Nephron progenitor cell (in vitro differentiated cells): ENCODE measurements around the gene ADAMTSL3.

Experiments used
- DNase-seq: peaks from one replicate; pipeline ENCODE4 v3.0.0; 2021
- H3K27ac Mint-ChIP-seq: 2 replicates; pipeline ENCODE4 v1.8.0; 2021; ENCODE audit warnings: mild to moderate bottlenecking, moderate library complexity, mixed read lengths
- H3K27me3 Mint-ChIP-seq: 2 replicates; pipeline ENCODE4 v1.8.0; 2021; ENCODE audit warnings: mild to moderate bottlenecking, low read depth, mixed read lengths; ENCODE audit not compliant: poor library complexity
- H3K36me3 Mint-ChIP-seq: 2 replicates; pipeline ENCODE4 v1.8.0; 2021; ENCODE audit warnings: low read depth, mixed read lengths
- H3K4me1 Mint-ChIP-seq: 2 replicates; pipeline ENCODE4 v1.8.0; 2021; ENCODE audit warnings: mixed read lengths
- H3K4me3 Mint-ChIP-seq: 2 replicates; pipeline ENCODE4 v1.8.0; 2021; ENCODE audit warnings: mild to moderate bottlenecking, moderate library complexity, mixed read lengths
- H3K9me3 Mint-ChIP-seq: 2 replicates; pipeline ENCODE4 v1.8.0; 2021; ENCODE audit warnings: mild to moderate bottlenecking, moderate library complexity, mixed read lengths
- TF ChIP-seq, protein P1 (sequence below): fragments of 200-600 bp; sonication (generic); IDR thresholded peaks from 2 replicates; pipeline ENCODE4 v1.5.0; 2021; ENCODE audit warnings: antibody characterized with exemption

Gene ADAMTSL3

DNA sequence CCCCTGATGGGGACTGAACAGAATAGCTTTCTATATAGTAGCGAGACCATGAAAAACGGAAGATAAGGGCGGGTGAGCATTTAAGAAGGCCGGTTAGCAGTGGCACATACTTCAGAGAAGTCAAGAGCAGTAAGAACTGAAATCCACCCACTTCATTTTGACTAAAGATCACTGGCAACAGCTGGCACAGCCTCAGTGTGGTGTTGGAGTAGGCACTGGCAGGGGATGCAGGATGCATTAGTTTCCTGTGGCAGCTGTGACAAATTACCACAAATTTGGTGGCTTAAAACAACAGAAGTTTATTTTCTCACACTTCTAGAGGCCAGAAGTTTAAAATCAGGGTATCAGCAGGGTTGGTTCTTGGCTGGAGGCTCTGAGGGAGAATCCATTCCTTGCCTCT lies 176.5 kb downstream of the ADAMTSL3 start:
- no peak for DNase-seq
- peaks cover 18% of the 10 kb centered on the region for H3K9me3 Mint-ChIP-seq
- H3K36me3 Mint-ChIP-seq: no peaks in the 10 kb centered on the region

DNA sequence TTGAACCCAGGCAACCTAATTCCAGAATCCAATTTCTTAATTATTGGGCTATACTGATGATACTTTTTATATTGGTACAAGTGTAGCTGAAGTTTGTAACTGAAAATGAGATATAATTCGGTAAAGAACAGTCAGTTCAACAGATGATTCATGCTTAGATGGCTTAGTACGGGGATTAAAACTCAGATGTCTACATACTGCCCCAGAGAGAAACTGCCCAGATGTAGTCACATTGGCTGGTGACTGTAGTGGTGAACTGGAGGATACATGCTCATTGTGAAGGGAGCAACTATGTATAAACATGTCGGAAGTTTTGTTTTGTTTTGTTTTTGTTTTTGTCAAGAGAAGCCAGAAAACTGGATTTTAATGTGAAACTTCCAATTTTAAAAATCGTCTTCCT lies 179.6 kb downstream of the ADAMTSL3 start:
- H3K36me3 Mint-ChIP-seq: no peaks in the 10 kb centered on the region
- H3K9me3 Mint-ChIP-seq: no peaks in the 10 kb centered on the region
- TF ChIP-seq, protein P1, sequence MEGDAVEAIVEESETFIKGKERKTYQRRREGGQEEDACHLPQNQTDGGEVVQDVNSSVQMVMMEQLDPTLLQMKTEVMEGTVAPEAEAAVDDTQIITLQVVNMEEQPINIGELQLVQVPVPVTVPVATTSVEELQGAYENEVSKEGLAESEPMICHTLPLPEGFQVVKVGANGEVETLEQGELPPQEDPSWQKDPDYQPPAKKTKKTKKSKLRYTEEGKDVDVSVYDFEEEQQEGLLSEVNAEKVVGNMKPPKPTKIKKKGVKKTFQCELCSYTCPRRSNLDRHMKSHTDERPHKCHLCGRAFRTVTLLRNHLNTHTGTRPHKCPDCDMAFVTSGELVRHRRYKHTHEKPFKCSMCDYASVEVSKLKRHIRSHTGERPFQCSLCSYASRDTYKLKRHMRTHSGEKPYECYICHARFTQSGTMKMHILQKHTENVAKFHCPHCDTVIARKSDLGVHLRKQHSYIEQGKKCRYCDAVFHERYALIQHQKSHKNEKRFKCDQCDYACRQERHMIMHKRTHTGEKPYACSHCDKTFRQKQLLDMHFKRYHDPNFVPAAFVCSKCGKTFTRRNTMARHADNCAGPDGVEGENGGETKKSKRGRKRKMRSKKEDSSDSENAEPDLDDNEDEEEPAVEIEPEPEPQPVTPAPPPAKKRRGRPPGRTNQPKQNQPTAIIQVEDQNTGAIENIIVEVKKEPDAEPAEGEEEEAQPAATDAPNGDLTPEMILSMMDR: no peak
- DNase-seq: no peak
- H3K27me3 Mint-ChIP-seq: peaks cover 11% of the 10 kb centered on the region
- H3K27ac Mint-ChIP-seq: no peak overlapping the region
- H3K4me1 Mint-ChIP-seq: no peaks in the 10 kb centered on the region
- H3K4me3 Mint-ChIP-seq: no peak overlapping the region

More for the DNA sequence above, 176.5 kb downstream of the ADAMTSL3 start:
- H3K27ac Mint-ChIP-seq: no peak overlapping the region
- H3K27me3 Mint-ChIP-seq: peaks cover 15% of the 10 kb centered on the region
- no peaks in the 10 kb centered on the region for H3K4me1 Mint-ChIP-seq
- H3K4me3 Mint-ChIP-seq: no peak overlapping the region
- TF ChIP-seq, protein P1: no peak

DNA sequence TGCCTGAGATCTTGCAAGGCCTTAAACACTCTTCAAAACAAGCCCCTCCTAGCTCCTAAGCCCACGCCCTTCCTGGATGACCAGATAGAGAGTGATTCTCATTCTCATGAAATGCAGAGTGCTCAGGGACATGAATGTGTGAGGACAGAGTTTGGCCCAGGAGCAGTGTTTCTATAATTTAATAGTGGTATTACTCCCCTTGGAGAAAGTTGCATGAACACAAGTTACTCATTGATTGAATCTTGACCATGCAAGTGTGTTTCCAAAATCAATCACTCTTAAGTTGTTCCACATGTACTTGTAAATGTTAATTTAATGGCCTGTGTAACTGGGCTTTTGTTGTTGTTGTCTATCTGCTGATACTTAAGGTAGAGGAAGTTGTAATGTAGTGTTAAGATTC lies 181.6 kb downstream of the ADAMTSL3 start:
- Mint-ChIP-seq H3K9me3 (no peaks in the 10 kb centered on the region), H3K4me3 (no peak overlapping the region), H3K36me3 (no peaks in the 10 kb centered on the region), H3K27ac (no peak overlapping the region), H3K27me3 (peaks cover 23% of the 10 kb centered on the region), H3K4me1 (no peaks in the 10 kb centered on the region)
- no peak for DNase-seq
- TF ChIP-seq, protein P1: no peak

DNA sequence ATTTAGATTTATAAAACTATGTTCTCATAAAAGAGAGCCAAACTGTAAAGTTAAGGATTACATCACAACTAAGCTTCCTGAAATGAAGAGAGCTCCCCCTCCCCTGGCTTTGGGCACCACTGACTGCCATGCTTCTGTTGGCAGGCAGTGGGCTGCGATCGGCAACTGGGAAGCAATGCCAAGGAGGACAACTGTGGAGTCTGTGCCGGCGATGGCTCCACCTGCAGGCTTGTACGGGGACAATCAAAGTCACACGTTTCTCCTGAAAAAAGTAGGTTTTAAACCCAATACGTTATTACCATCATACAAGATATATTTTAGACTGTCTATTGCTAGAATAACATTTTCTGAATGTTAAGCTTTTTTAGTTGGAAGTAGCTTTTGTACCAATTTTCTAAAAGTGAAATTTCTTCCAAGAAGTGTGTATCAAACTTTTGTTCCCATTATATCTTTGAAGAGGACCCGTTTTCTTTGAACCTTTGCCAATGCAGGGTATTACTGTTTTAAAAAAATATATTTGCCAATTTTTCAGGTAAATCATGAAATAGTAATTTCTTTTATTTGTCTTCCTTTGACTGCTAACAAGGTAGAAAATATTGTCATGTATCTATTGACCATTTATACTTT lies 184.1 kb downstream of the ADAMTSL3 start:
- H3K4me3 Mint-ChIP-seq: no peak overlapping the region
- H3K36me3 Mint-ChIP-seq: no peaks in the 10 kb centered on the region
- H3K9me3 Mint-ChIP-seq: no peaks in the 10 kb centered on the region
- H3K27me3 Mint-ChIP-seq: peaks cover 18% of the 10 kb centered on the region
- TF ChIP-seq, protein P1: peak; percentile 57
- peak; percentile 60 for DNase-seq
- no peak overlapping the region for H3K27ac Mint-ChIP-seq
- H3K4me1 Mint-ChIP-seq: no peaks in the 10 kb centered on the region

DNA sequence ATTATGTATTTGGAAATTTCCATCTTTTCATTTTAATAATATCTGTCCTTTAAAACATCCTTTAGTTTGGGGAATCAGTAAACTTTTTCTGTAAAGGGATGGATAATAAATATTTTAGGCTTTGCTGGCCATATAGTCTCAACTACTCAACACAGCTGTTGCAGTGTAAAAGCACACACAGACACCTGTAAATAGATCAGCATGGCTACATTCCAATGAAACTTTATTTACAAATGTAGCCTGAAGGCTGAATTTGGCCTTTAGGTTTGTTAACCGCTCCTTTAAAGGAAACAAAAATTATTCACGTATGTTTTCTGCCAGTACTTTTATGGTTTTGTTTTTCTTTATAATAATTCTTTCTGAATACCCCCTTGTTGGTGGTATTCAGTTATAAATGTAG lies 184.8 kb downstream of the ADAMTSL3 start:
- Mint-ChIP-seq H3K36me3 (no peaks in the 10 kb centered on the region), H3K27ac (no peak overlapping the region), H3K4me1 (no peaks in the 10 kb centered on the region), H3K4me3 (no peak overlapping the region), H3K9me3 (no peaks in the 10 kb centered on the region), H3K27me3 (peaks cover 18% of the 10 kb centered on the region)
- no peak for DNase-seq
- TF ChIP-seq, protein P1: no peak

DNA sequence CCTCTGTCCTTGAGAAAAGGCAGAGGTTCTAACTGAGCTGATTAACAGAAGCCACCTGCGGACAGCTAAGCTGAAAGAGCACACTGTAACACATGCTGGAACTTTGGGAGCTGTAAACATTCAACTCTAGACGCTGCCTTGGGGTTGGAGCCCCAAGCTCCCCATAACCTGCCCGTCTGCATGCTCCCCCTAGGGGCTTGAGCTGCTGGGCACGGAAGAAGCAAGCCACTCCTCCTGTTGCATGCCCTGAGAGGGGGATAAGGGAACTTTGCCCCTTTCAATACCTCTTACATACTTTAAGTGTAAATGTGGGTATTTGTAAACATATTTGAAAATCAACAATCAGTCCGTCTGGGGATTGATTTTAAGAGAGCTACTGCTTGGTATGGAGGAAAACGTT lies 188.4 kb downstream of the ADAMTSL3 start:
- Mint-ChIP-seq H3K27ac (no peak overlapping the region), H3K27me3 (peaks cover 19% of the 10 kb centered on the region), H3K4me3 (no peak overlapping the region), H3K36me3 (no peaks in the 10 kb centered on the region), H3K9me3 (no peaks in the 10 kb centered on the region), H3K4me1 (no peaks in the 10 kb centered on the region)
- TF ChIP-seq, protein P1: no peak
- DNase-seq: no peak
